ENCODE results near the gene FAM13B. TPM values are rescaled to one million over a fixed set of nuclear protein-coding genes. Genes with fewer than 3 reads are reported as not detected.

FAM13B gene
- total RNA-seq, 1 experiment from 2014 or later: 13.6 TPM

- Histone ChIP-seq H3K4me1 (ENCODE audit: control insufficient read depth in 1 of 2, insufficient read depth in 2 of 2, low read length in 2 of 2) (peaks cover 9 to 32% of the 10 kb centered on the region in 2 experiments), H3K4me3 (replicated peaks in 1 of 2; ENCODE audit: low read depth in 1 of 2, low read length in 2 of 2) (no peak overlapping the region), H3K27ac (ENCODE audit: low read depth, low read length) (no peak overlapping the region), H2AFZ (ENCODE audit: low read depth, low read length, poor library complexity, severe bottlenecking) (no peak overlapping the region), H3K36me3 (ENCODE audit: control insufficient read depth in 1 of 2, insufficient read depth in 2 of 2, low read length in 2 of 2) (no peaks in the 10 kb centered on the region), H3K27me3 (ENCODE audit: insufficient read depth, low read length) (no peaks in the 10 kb centered on the region), H4K20me1 (ENCODE audit: insufficient read depth) (peaks cover 6% of the 10 kb centered on the region), H3K4me2 (ENCODE audit: low read length) (no peak overlapping the region), H3K9me3 (ENCODE audit: control insufficient read depth in 1 of 2, insufficient read depth in 1 of 2, low read depth in 1 of 2, low read length in 2 of 2) (no peaks in the 10 kb centered on the region), H3K9me2 (ENCODE audit: insufficient read depth) (no peaks in the 10 kb centered on the region), H3K9ac (ENCODE audit: low read length) (no peak overlapping the region), H3K79me2 (ENCODE audit: insufficient read depth, low read length) (peaks cover 87% of the 10 kb centered on the region)
- intact Hi-C loops (cut with micrococcal nuclease): no loop called here
- ChIA-PET POLR2A (no interaction called here), CTCF (no interaction called here), RAD21 (ENCODE audit: low non-redundant PET in 1 of 2, low total read pairs in 2 of 2, uncharacterized antibody in 2 of 2, unreplicated experiment in 2 of 2) (no interaction called here)
- TF ChIP-seq EGR1 (IDR thresholded peaks at IDR 0.05; ENCODE audit: low read depth) (no peak), SP1 (IDR thresholded peaks at IDR 0.05; ENCODE audit: low read depth) (no peak), ZBTB33 (IDR thresholded peaks at IDR 0.05; ENCODE audit: extremely low read depth, insufficient replicate concordance, low read length) (no peak), EZH2phosphoT487 (IDR thresholded peaks at IDR 0.05; ENCODE audit: borderline replicate concordance) (no peak), POLR2AphosphoS5 (IDR thresholded peaks at IDR 0.05; ENCODE audit: low read depth, low read length) (no peak), ZNF274 (IDR thresholded peaks at IDR 0.05; ENCODE audit: low read depth, low read length) (no peak), CBX3 (IDR thresholded peaks at IDR 0.05; ENCODE audit: low read depth) (no peak), JUND (IDR thresholded peaks at IDR 0.05) (no peak), YY1 (IDR thresholded peaks at IDR 0.05; ENCODE audit: extremely low read depth, insufficient replicate concordance, low read depth, low read length) (no peak), REST (IDR thresholded peaks at IDR 0.05; ENCODE audit: low read depth) (no peak), CEBPB (IDR thresholded peaks at IDR 0.05; ENCODE audit: low read depth) (no peak), ATF3 (IDR thresholded peaks at IDR 0.05) (no peak), CTCF (IDR thresholded peaks at IDR 0.05 in 2 of 3, conservative IDR thresholded peaks at IDR 0.05 in 1 of 3; ENCODE audit: borderline replicate concordance in 1 of 3, insufficient read depth in 1 of 3, low read depth in 2 of 3, low read length in 2 of 3) (no peak), TCF7L2 (IDR thresholded peaks at IDR 0.05; ENCODE audit: borderline replicate concordance, extremely low read depth, insufficient read depth, insufficient read length) (no peak), EZH2 (IDR thresholded peaks at IDR 0.05) (no peak), SIN3A (IDR thresholded peaks at IDR 0.05; ENCODE audit: low read depth) (no peak), POLR2A (IDR thresholded peaks at IDR 0.05; ENCODE audit: borderline replicate concordance, extremely low read depth, insufficient read depth, insufficient read length) (no peak), ZFX (IDR thresholded peaks at IDR 0.05) (no peak), MAX (IDR thresholded peaks at IDR 0.05) (no peak)
- no TSS peak for BruUV-seq (replicated peaks)
- ATAC-seq (no peak), DNase-seq (ENCODE audit: low read depth, low spot score) (no peak)
Measured at GRCh38 chr5:138028971-138029365, 3.9 kb downstream of the FAM13B start.
